GM18870 (cell line): ENCODE results near the gene HNRNPC.
"Not testable (repeated sequence)": the region's sequence is repeated elsewhere in the genome, so short reads cannot be mapped to it uniquely, and the experiment has no call there.

Experiments used
- ATAC-seq: cut with Tn5 transposase; IDR thresholded peaks from one replicate; pipeline ENCODE4 v1.9.1; 2021; ENCODE audit warnings: moderate library complexity; ENCODE audit not compliant: unreplicated experiment

HNRNPC gene

DNA sequence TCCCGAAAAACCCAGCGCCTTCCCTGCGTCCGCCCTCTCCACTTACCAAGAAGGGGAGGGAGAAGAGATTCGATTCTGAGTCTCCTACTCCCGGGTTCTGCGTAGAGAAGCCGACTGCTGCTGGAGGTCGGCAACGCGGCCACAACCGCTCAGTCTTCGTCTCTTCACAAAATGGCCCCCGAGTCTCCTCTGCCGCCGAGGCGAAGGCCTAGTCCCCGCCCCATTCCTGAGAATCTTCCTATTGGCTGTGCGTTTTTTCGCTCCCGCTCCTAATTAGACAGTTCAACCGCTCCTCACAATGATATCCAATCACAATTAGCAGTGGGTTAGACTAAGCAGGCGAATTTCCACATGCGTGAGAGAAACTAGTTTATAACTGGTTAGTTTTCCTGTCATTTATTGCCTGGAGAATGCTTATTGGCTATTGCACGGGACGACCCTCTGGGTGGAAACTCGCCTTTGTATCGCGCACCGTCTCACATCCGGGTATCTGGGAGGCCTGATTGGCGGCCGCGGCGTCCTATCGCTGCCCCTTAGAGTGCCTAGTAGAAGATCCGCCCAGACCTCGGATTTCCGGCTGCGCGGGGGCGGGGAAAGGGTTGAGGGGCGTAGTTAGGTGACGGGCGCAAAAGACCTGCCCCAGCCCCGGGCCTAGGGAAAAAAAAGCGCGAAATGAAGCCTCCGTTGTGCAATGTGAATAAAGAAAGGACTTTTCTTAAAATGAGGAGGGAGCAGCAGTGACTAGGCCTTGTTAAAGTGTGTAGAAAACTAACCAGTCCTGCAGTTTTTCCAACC is at the start of gene HNRNPC:
TSS of gene HNRNPC (minus strand) at position 191 of the 795 bp plus-strand sequence. CDS start 35,249 bp downstream, outside the sequence.
- ATAC-seq = peak; percentile 96

DNA sequence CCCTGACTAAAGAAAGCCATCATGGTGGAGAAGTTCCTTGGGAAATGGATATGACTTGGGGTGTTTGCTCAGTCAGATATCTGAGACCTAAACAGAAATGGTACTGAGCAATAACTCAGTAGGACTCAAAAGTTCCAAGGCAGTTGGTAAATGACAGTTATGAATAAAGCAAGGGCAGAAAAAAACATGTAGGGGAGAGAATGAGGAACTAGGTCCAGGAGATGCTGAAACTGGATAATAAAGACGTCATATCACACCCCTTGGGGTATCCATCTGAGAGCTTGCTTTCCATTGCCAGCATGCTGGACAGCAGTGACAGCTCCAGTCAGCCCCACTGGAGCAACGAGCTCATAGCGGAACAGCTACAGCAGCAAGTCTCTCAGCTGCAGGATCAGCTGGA is 48.2 kb upstream of the HNRNPC start:
- ATAC-seq = no peak

DNA sequence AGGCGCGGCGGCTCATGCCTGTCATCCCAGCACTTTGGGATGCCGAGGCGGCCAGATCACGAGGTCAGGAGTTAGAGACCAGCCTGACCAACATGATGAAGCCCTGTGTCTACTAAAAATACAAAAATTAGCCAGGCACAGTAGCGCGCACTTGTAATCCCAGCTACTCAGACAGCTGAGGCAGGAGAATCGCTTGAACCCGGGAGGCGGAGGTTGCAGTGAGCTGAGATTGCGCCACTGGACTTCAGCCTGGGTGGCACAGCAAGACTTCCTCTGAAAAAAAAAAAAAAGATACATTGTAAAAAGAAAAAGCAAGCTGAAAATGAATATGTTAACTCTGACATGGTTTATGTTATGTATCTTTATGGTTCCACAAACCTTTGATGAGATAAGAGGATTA is 44.3 kb upstream of the HNRNPC start:
- ATAC-seq = no peak

DNA sequence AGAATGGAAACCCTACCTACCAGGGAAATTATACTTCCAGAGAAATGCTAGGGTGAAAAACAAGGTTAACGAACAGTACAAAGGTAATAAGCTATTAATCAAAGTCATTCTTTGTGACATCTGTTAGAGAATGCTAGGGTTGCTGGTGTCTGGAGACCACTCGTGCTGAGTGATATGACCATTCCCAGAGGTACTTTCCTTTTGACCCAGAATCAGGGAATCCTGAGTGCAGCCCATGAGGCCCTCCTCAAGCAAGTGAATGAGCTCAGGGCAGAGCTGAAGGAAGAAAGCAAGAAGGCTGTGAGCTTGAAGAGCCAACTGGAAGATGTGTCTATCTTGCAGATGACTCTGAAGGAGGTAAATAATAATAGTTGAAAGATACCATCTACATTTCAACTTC is 42.4 kb upstream of the HNRNPC start:
- ATAC-seq = no peak

DNA sequence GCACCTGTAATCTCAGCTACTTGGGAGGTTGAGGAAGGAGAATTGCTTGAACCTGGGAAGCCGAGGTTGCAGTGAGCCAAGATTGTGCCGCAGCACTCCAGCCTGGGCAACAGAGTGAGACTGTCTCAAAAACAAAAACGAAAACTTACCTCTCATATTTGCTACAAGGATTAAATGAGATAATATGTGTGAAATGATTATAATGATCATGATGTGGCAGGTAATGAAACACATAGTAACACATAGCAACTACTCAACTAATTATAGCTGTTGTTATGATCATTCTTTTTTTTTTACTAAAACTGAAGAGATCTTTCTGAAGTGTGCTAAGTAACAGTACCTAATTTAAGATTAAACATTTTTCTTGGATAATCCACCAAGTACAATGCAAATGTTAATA is 40.7 kb upstream of the HNRNPC start:
- no peak for ATAC-seq

DNA sequence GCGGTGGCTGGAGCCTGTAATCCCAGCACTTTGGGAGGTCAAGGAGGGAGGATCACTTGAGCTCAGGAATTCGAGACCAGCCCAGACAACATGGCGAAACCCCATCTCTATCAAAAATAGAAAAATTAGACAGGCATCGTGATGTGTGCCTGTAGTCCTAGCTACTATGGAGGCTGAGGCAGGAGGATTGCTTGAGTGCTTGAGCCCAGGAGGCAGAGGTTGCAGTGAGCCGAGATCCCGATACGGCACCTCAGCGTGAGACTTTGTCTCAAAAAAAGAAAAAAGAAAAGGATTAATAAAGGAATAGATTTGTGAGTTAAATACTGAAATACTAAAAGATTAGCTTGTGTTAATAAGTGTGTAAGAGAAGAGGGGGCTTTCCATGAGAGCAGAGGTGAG is 40.0 kb upstream of the HNRNPC start:
- ATAC-seq = no peak

- ATAC-seq = peak; percentile 81
Observed at GRCh38 chr14:21308479-21309237, 39.4 kb upstream of the HNRNPC start.

- peak; percentile 20 for ATAC-seq
Observed at GRCh38 chr14:21308132-21308478, 38.9 kb upstream of the HNRNPC start.

GRCh38 chr14:21307637-21308036 is 38.4 kb upstream of the HNRNPC start:
- ATAC-seq = no peak

DNA sequence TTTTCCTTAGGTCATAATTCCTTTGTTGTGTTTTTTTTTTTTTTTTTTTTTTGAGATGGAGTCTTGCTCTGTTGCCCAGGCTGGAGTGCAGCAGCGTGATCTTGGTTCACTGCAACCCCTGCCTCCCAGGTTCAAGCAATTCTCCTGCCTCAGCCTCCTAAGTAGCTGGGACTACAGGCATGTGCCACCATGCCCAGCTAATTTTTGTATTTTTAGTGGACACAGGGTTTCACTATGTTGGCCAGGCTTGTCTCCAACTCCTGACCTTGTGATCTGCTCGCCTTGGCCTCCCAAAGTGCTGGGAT is 33.5 kb upstream of the HNRNPC start:
- ATAC-seq = not testable (repeated sequence)

GRCh38 chr14:21302013-21302835 is 33.0 kb upstream of the HNRNPC start:
- no peak for ATAC-seq

DNA sequence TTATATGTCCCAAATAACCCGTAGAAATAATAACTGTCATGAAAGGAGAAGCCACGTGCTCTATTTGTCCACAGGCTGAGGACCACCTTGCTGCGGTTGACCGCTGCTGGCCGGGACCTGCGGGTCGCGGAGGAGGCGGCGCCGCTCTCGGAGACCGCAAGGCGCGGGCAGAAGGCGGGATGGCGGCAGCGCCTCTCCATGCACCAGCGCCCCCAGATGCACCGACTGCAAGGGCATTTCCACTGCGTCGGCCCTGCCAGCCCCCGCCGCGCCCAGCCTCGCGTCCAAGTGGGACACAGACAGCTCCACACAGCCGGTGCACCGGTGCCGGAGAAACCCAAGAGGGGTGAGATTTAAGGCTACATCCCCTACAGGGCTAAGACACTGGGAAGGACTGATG is 31.6 kb upstream of the HNRNPC start:
- ATAC-seq = no peak

- ATAC-seq = no peak
Observed at GRCh38 chr14:21299562-21300130, 30.4 kb upstream of the HNRNPC start.

GRCh38 chr14:21298358-21298757 is 29.1 kb upstream of the HNRNPC start:
- ATAC-seq = no peak

DNA sequence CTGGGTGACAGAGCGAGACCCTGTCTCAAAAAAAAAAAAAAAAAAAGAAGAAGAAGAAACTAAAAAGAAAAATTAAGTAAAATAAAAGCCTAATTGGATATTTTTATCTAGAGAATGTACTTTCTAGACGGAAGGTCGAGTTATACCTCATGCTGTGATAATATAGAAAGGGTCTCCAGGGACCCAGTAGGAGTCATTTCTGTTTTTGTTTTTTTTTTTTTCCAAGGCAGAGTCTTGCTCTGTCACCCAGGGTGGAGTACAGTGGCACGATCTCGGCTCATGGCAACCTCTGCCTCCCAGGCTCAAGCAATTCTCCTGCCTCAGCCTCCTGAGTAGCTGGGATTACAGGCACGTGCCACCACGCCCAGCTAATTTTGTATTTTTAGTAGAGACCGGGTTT is 24.8 kb upstream of the HNRNPC start:
- not testable (repeated sequence) for ATAC-seq

- no peak for ATAC-seq
Observed at GRCh38 chr14:21287168-21287567, 17.9 kb upstream of the HNRNPC start.

DNA sequence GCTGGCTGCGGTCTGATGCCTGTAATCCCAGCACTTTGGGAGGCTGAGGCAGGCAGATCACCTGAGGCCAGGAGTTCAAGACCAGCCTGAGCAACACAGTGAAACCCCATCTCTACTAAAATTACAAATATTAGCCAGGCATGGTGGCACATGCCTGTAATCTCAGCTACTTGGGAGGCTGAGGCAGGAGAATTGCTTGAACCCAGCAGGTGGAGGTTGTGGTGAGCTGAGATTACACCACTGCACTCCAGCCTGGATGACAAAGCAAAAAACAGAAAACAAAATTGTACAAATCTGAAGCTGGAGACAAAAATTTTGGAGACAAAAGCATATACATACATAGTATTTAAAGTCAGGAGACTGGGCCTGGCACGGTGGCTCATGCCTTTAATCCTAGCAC is 17.3 kb upstream of the HNRNPC start:
- ATAC-seq = not testable (repeated sequence)

GRCh38 chr14:21281917-21282316 is 12.7 kb upstream of the HNRNPC start:
- ATAC-seq = not testable (repeated sequence)

DNA sequence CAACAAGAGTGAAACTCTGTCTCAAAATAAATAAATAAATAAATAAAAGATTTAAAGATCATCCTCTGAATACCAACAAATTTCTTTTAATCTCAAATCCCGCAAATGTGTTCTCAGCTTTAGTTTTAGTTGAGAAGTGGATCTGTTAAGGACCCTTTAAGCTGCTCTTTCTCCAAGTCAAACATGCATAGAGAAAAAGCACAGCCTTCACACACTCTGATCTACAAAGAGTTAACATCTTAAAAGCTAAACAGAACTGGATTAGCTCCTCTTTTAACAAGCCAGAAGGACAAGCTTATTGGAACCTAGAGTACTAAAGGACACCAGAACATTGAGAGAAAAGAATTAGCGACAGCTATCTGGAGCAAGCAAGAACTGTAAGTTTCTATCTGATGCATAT is 10.5 kb upstream of the HNRNPC start, which contains the start of gene RPGRIP1:
TSS of gene RPGRIP1 (plus strand) at position 301 of the 400 bp plus-strand sequence. CDS start 7,894 bp downstream, outside the sequence.
- no peak for ATAC-seq

- no peak for ATAC-seq
Observed at GRCh38 chr14:21278632-21279031, 9.4 kb upstream of the HNRNPC start.

- ATAC-seq = no peak
Observed at GRCh38 chr14:21275261-21275858, 6.1 kb upstream of the HNRNPC start.
